ENCODE results near the gene SKAP1. TPM values are rescaled to one million over a fixed set of nuclear protein-coding genes. Genes with fewer than 3 reads are reported as not detected.

SKAP1 gene
- total RNA-seq, 1 donor from 2014 or later = not detected

- no peaks in the 10 kb centered on the region for H3K36me3 Mint-ChIP-seq (ENCODE audit: unreplicated experiment)
- no peaks in the 10 kb centered on the region for H3K4me1 Mint-ChIP-seq (ENCODE audit: low read depth, unreplicated experiment)
- no peaks in the 10 kb centered on the region for H3K9me3 Mint-ChIP-seq (ENCODE audit: unreplicated experiment)
- TF ChIP-seq CTCF (IDR thresholded peaks at IDR 0.05; ENCODE audit: partially characterized antibody, unreplicated experiment) = no peak
- no peak overlapping the region for H3K27ac Mint-ChIP-seq (ENCODE audit: unreplicated experiment)
- H3K4me3 Mint-ChIP-seq (ENCODE audit: unreplicated experiment) = no peak overlapping the region
- peaks cover 2% of the 10 kb centered on the region for H3K27me3 Mint-ChIP-seq (ENCODE audit: unreplicated experiment)
- no peak for DNase-seq
Observed at GRCh38 chr17:48202959-48203358, 227.1 kb downstream of the SKAP1 start.

- Mint-ChIP-seq H3K27ac (ENCODE audit: unreplicated experiment) (no peak overlapping the region), H3K27me3 (ENCODE audit: unreplicated experiment) (no peaks in the 10 kb centered on the region), H3K4me3 (ENCODE audit: unreplicated experiment) (no peak overlapping the region)
Observed at GRCh38 chr17:48198950-48199541, 231.0 kb downstream of the SKAP1 start.

GRCh38 chr17:48195910-48196309 is 234.1 kb downstream of the SKAP1 start:
- H3K9me3 Mint-ChIP-seq (ENCODE audit: unreplicated experiment) = peaks cover 2% of the 10 kb centered on the region
- no peaks in the 10 kb centered on the region for H3K27me3 Mint-ChIP-seq (ENCODE audit: unreplicated experiment)
- DNase-seq = no peak
- H3K4me1 Mint-ChIP-seq (ENCODE audit: low read depth, unreplicated experiment) = no peaks in the 10 kb centered on the region
- no peak overlapping the region for H3K27ac Mint-ChIP-seq (ENCODE audit: unreplicated experiment)
- H3K36me3 Mint-ChIP-seq (ENCODE audit: unreplicated experiment) = no peaks in the 10 kb centered on the region
- TF ChIP-seq CTCF (IDR thresholded peaks at IDR 0.05; ENCODE audit: partially characterized antibody, unreplicated experiment) = no peak
- H3K4me3 Mint-ChIP-seq (ENCODE audit: unreplicated experiment) = no peak overlapping the region

More at GRCh38 chr17:48198950-48199541, 231.0 kb downstream of the SKAP1 start:
- H3K36me3 Mint-ChIP-seq (ENCODE audit: unreplicated experiment) = no peaks in the 10 kb centered on the region
- DNase-seq = no peak
- no peaks in the 10 kb centered on the region for H3K4me1 Mint-ChIP-seq (ENCODE audit: low read depth, unreplicated experiment)
- peaks cover under 1% of the 10 kb centered on the region for H3K9me3 Mint-ChIP-seq (ENCODE audit: unreplicated experiment)
- no peak for TF ChIP-seq CTCF (IDR thresholded peaks at IDR 0.05; ENCODE audit: partially characterized antibody, unreplicated experiment)

- no peak for TF ChIP-seq CTCF (IDR thresholded peaks at IDR 0.05; ENCODE audit: partially characterized antibody, unreplicated experiment)
- H3K4me1 Mint-ChIP-seq (ENCODE audit: low read depth, unreplicated experiment) = no peaks in the 10 kb centered on the region
- H3K9me3 Mint-ChIP-seq (ENCODE audit: unreplicated experiment) = peaks cover 2% of the 10 kb centered on the region
- H3K4me3 Mint-ChIP-seq (ENCODE audit: unreplicated experiment) = no peak overlapping the region
- DNase-seq = no peak
- no peak overlapping the region for H3K27ac Mint-ChIP-seq (ENCODE audit: unreplicated experiment)
- no peaks in the 10 kb centered on the region for H3K36me3 Mint-ChIP-seq (ENCODE audit: unreplicated experiment)
- no peaks in the 10 kb centered on the region for H3K27me3 Mint-ChIP-seq (ENCODE audit: unreplicated experiment)
Observed at GRCh38 chr17:48194097-48194550, 235.9 kb downstream of the SKAP1 start.

- Mint-ChIP-seq H3K9me3 (ENCODE audit: unreplicated experiment) (peaks cover 2% of the 10 kb centered on the region), H3K36me3 (ENCODE audit: unreplicated experiment) (no peaks in the 10 kb centered on the region), H3K27ac (ENCODE audit: unreplicated experiment) (no peak overlapping the region), H3K4me1 (ENCODE audit: low read depth, unreplicated experiment) (no peaks in the 10 kb centered on the region), H3K4me3 (ENCODE audit: unreplicated experiment) (no peak overlapping the region), H3K27me3 (ENCODE audit: unreplicated experiment) (no peaks in the 10 kb centered on the region)
- DNase-seq = no peak
- TF ChIP-seq CTCF (IDR thresholded peaks at IDR 0.05; ENCODE audit: partially characterized antibody, unreplicated experiment) = no peak
Observed at GRCh38 chr17:48192321-48192731, 237.7 kb downstream of the SKAP1 start.
